Stimulated activated naive CD8-positive, alpha-beta T cell treated with anti-CD3 and anti-CD28 coated beads, Interleukin-15, Interleukin-2, amounts not matched to agents 100 ng/mL and 50 ng/mL, for 24 hours (primary cell): ENCODE data around the gene ZRANB1.

Experiments used
- H3K27ac Mint-ChIP-seq: one replicate; pipeline ENCODE4 v1.8.0; 2021; ENCODE audit warnings: mild to moderate bottlenecking, mixed read lengths
- H3K27me3 Mint-ChIP-seq: one replicate; pipeline ENCODE4 v1.8.0; 2021; ENCODE audit warnings: mixed read lengths
- H3K36me3 Mint-ChIP-seq: one replicate; pipeline ENCODE4 v1.8.0; 2021; ENCODE audit warnings: low read depth, mixed read lengths
- H3K4me1 Mint-ChIP-seq: one replicate; pipeline ENCODE4 v1.8.0; 2021; ENCODE audit warnings: low read depth, mixed read lengths
- H3K4me3 Mint-ChIP-seq: one replicate; pipeline ENCODE4 v1.8.0; 2021; ENCODE audit warnings: mild to moderate bottlenecking, mixed read lengths
- H3K9me3 Mint-ChIP-seq: one replicate; pipeline ENCODE4 v1.8.0; 2021; ENCODE audit warnings: mixed read lengths

ZRANB1 gene

GRCh38 chr10:125030567-125031197, 88.8 kb downstream of the ZRANB1 start:
- no peaks in the 10 kb centered on the region for H3K9me3 Mint-ChIP-seq
- H3K27me3 Mint-ChIP-seq, result peaks cover 3% of the 10 kb centered on the region
- H3K4me3 Mint-ChIP-seq, result no peak overlapping the region
- H3K36me3 Mint-ChIP-seq, result no peaks in the 10 kb centered on the region
- no peak overlapping the region for H3K27ac Mint-ChIP-seq
- H3K4me1 Mint-ChIP-seq, result no peaks in the 10 kb centered on the region

GRCh38 chr10:125032474-125033020, 90.6 kb downstream of the ZRANB1 start:
- Mint-ChIP-seq H3K27me3 (peaks cover 3% of the 10 kb centered on the region), H3K27ac (no peak overlapping the region), H3K9me3 (no peaks in the 10 kb centered on the region), H3K36me3 (no peaks in the 10 kb centered on the region), H3K4me1 (no peaks in the 10 kb centered on the region), H3K4me3 (no peak overlapping the region)

- Mint-ChIP-seq H3K36me3 (no peaks in the 10 kb centered on the region), H3K27me3 (peaks cover 3% of the 10 kb centered on the region), H3K4me1 (no peaks in the 10 kb centered on the region), H3K9me3 (no peaks in the 10 kb centered on the region), H3K4me3 (no peak overlapping the region), H3K27ac (no peak overlapping the region)
These were observed 91.4 kb downstream of the ZRANB1 start for GRCh38 chr10:125033146-125033924.

- no peak overlapping the region for H3K4me3 Mint-ChIP-seq
- no peaks in the 10 kb centered on the region for H3K36me3 Mint-ChIP-seq
- H3K27me3 Mint-ChIP-seq, result peaks cover 3% of the 10 kb centered on the region
- no peaks in the 10 kb centered on the region for H3K9me3 Mint-ChIP-seq
- no peaks in the 10 kb centered on the region for H3K4me1 Mint-ChIP-seq
- H3K27ac Mint-ChIP-seq, result no peak overlapping the region
These were observed 92.8 kb downstream of the ZRANB1 start for GRCh38 chr10:125034675-125035074.

- H3K27ac Mint-ChIP-seq, result no peak overlapping the region
- no peak overlapping the region for H3K4me3 Mint-ChIP-seq
- no peaks in the 10 kb centered on the region for H3K9me3 Mint-ChIP-seq
- peaks cover 1% of the 10 kb centered on the region for H3K27me3 Mint-ChIP-seq
- no peaks in the 10 kb centered on the region for H3K4me1 Mint-ChIP-seq
- H3K36me3 Mint-ChIP-seq, result no peaks in the 10 kb centered on the region
These were observed 93.2 kb downstream of the ZRANB1 start for GRCh38 chr10:125035136-125035535.

GRCh38 chr10:125035588-125036295, 93.8 kb downstream of the ZRANB1 start:
- Mint-ChIP-seq H3K4me1 (no peaks in the 10 kb centered on the region), H3K27ac (no peak overlapping the region), H3K36me3 (no peaks in the 10 kb centered on the region), H3K4me3 (no peak overlapping the region), H3K27me3 (no peaks in the 10 kb centered on the region), H3K9me3 (no peaks in the 10 kb centered on the region)

GRCh38 chr10:125037145-125037877, 95.4 kb downstream of the ZRANB1 start:
- no peak overlapping the region for H3K27ac Mint-ChIP-seq
- H3K9me3 Mint-ChIP-seq, result no peaks in the 10 kb centered on the region
- H3K36me3 Mint-ChIP-seq, result no peaks in the 10 kb centered on the region
- H3K4me1 Mint-ChIP-seq, result no peaks in the 10 kb centered on the region
- H3K4me3 Mint-ChIP-seq, result no peak overlapping the region
- H3K27me3 Mint-ChIP-seq, result no peaks in the 10 kb centered on the region
